Suprapubic skin (tissue), 4 donors: ENCODE measurements around the gene AUTS2.

ENCODE experiments used
- CTCF ChIP-seq, 2 donors: fragments of 200-600 bp in 1 of 2; fragments of 450-650 bp in 1 of 2; sonication (generic) in 1 of 2; IDR thresholded peaks; one replicate each; pipeline ENCODE4 v1.5.1; 2016 to 2019; ENCODE audit warnings: antibody characterized with exemption in 2 of 2, mild to moderate bottlenecking in 1 of 2, moderate library complexity in 1 of 2
- EP300 ChIP-seq: sonication (generic); formaldehyde crosslinking; IDR thresholded peaks from one replicate; pipeline ENCODE4 v1.6.1; 2017; ENCODE audit warnings: antibody characterized with exemption
- POLR2A ChIP-seq, 2 donors: fragments of 450-650 bp; IDR thresholded peaks; one replicate each; pipeline ENCODE4 v1.6.1; 2017; ENCODE audit warnings: antibody characterized with exemption in 2 of 2, mild to moderate bottlenecking in 2 of 2, moderate library complexity in 2 of 2
- POLR2AphosphoS5 ChIP-seq, 3 donors: sonication (generic); formaldehyde crosslinking; IDR thresholded peaks; one replicate each; pipeline ENCODE4 v1.6.1; 2017; ENCODE audit warnings: antibody characterized with exemption in 3 of 3

GRCh38 chr7:70776627-70777101 is 1178.4 kb downstream of the AUTS2 start:
- TF ChIP-seq CTCF (IDR thresholded peaks at IDR 0.05) (no peak), POLR2AphosphoS5 (IDR thresholded peaks at IDR 0.05) (no peak), POLR2A (IDR thresholded peaks at IDR 0.05) (no peak), EP300 (no peak)
